GM06990 (cell line): ENCODE data around the gene GUK1.
A peak's percentile ranks its signal among the peaks of the same experiment; 100 is the strongest.

Experiments used
- DNase-seq: peaks from one replicate; pipeline ENCODE4 v3.0.0-alpha.2; 2011; ENCODE audit not compliant: insufficient read length; ENCODE audit errors: extremely low read depth
- H3K27me3 ChIP-seq: replicated peaks from 2 replicates; pipeline ENCODE4 v1.6.0; 2011; ENCODE audit warnings: low read length; ENCODE audit not compliant: control insufficient read depth, insufficient read depth
- H3K36me3 ChIP-seq: 2 replicates; pipeline ENCODE4 v1.5.1; 2011; ENCODE audit warnings: low read length; ENCODE audit not compliant: control insufficient read depth, insufficient read depth
- H3K4me3 ChIP-seq: replicated peaks from 2 replicates; pipeline ENCODE4 v1.5.1; 2011; ENCODE audit warnings: low read depth, mild to moderate bottlenecking, control low read depth, low read length
- TF ChIP-seq, protein P1 (sequence below): IDR thresholded peaks from 2 replicates; pipeline ENCODE4 v1.5.1; 2011; ENCODE audit warnings: low read length, control low read depth, mild to moderate bottlenecking, inconsistent platforms; ENCODE audit not compliant: insufficient read depth, poor library complexity, severe bottlenecking

The GUK1 gene

DNA sequence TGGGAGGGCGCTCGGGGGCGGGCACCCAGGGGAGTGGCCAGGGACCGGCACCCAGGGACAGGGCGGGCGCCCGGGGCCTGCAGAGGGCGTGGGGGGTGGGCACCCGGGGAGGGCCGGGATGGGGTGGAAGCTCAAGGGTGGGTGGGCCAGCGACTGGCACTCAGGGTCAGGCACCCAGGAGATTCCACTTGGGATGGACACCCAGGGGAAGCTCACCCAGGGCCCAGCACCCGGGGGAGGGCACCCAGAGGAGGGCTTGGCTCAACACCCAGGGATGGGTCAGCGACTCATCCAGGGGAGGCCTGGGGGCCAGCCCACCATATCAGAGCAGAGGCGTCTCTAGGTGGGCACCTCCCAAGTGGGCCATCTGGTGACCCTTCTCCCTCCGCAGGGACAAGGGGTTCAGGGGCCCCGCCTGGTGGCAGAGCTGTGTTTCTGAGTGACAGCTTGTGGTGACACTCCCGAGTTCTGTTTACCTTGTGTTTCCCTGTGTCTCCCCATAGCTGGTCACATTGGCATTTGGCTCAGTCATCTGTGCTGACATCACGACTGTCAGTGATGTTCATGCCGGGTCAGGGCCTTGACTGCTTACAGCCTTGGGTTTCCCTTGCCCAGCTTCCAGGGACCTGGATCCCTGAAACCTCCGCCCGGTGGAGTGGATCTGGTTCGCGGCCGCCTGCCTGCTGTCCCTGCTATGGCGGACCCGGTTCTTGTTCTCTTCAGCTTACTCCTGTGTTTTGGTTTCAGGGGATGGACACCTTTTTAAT, 26.3 kb downstream of the GUK1 start:
- TF ChIP-seq, protein P1, sequence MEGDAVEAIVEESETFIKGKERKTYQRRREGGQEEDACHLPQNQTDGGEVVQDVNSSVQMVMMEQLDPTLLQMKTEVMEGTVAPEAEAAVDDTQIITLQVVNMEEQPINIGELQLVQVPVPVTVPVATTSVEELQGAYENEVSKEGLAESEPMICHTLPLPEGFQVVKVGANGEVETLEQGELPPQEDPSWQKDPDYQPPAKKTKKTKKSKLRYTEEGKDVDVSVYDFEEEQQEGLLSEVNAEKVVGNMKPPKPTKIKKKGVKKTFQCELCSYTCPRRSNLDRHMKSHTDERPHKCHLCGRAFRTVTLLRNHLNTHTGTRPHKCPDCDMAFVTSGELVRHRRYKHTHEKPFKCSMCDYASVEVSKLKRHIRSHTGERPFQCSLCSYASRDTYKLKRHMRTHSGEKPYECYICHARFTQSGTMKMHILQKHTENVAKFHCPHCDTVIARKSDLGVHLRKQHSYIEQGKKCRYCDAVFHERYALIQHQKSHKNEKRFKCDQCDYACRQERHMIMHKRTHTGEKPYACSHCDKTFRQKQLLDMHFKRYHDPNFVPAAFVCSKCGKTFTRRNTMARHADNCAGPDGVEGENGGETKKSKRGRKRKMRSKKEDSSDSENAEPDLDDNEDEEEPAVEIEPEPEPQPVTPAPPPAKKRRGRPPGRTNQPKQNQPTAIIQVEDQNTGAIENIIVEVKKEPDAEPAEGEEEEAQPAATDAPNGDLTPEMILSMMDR: peak; percentile 56
- peak overlapping the region; percentile 87 for H3K4me3 ChIP-seq
- no peak for DNase-seq
- H3K27me3 ChIP-seq: no peaks in the 10 kb centered on the region
- no peaks in the 10 kb centered on the region; the same call in none of the 2 replicates for H3K36me3 ChIP-seq

DNA sequence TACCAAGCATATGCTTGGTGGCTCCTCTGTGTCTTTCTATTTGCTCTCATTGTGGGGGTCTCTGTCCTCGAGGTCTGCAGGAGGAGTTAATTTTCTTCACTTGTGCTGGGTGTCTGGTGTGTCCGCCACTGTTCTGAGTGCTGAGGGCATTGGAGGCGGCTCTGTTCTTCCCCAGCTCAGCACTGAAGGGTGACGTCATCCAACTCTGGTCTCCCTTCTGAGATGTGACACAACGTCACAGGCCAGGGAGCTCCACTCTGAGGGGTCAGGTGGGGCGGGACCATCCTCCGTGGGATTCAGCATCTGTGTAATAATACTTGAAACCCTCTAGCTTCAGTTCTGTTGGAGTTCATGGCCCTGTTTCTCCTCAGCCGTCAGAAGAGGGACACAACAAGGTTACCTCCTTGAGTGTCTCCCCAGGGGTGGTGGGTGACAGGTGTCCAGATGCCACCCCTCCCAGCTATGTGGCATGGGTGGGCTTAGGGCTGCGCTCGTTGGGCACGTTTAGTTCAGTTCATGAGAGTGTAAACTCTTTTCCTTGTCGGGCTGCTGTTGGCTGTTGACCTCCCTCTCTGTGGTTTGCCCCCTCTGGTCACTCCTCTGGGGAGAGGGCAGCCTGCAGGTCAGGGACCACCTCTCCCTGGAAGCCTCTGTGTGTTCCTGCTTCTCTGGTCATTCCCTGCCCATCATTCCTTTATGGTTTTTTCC, 28.6 kb downstream of the GUK1 start:
- no peak for DNase-seq
- no peaks in the 10 kb centered on the region for H3K27me3 ChIP-seq
- TF ChIP-seq, protein P1: no peak
- H3K4me3 ChIP-seq: no peak overlapping the region
- H3K36me3 ChIP-seq: no peaks in the 10 kb centered on the region; the same call in none of the 2 replicates

DNA sequence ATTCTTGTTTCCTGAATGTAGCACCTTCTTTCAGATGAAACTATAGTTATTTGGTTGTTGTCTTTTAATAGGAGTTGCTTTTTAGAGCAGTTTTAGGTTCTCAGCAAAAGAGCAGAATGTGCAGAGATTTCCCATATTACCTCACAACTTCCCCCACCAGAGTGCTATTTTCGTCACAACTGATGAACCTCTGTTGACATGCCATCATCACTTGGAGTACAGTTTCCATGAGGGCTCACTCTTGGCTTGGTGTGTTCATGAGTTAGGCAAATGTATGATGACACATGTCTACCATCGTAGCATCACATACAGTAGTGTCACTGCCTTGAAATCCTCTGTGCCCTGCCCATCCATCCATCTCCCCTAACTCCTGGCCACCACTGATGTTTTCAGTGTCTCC, 29.3 kb downstream of the GUK1 start:
- Histone ChIP-seq H3K27me3 (no peaks in the 10 kb centered on the region), H3K36me3 (no peaks in the 10 kb centered on the region; the same call in none of the 2 replicates), H3K4me3 (no peak overlapping the region)
- DNase-seq: no peak
- TF ChIP-seq, protein P1: no peak

DNA sequence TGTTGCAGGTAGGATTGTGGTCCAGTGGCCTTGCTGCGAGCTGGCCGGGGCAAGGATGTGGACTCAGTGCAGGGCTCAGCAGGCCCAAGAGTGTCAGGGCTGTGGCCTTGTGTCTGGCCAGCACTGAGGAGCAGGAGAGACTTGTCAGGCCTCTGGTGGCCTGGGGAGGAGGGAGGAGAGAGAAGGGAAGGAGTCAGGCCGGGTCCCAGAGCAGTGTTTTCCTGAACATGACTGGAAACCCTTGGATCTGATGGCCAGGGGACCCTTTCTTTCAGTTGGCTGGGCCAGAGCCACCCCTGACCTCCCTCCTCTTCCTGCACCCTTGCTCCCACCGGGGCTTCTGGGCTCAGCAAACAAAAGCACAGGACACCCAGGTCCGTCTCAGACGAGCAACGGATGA, 30.6 kb downstream of the GUK1 start:
- TF ChIP-seq, protein P1: no peak
- Histone ChIP-seq H3K27me3 (no peaks in the 10 kb centered on the region), H3K36me3 (no peaks in the 10 kb centered on the region; the same call in none of the 2 replicates), H3K4me3 (no peak overlapping the region)
- no peak for DNase-seq

DNA sequence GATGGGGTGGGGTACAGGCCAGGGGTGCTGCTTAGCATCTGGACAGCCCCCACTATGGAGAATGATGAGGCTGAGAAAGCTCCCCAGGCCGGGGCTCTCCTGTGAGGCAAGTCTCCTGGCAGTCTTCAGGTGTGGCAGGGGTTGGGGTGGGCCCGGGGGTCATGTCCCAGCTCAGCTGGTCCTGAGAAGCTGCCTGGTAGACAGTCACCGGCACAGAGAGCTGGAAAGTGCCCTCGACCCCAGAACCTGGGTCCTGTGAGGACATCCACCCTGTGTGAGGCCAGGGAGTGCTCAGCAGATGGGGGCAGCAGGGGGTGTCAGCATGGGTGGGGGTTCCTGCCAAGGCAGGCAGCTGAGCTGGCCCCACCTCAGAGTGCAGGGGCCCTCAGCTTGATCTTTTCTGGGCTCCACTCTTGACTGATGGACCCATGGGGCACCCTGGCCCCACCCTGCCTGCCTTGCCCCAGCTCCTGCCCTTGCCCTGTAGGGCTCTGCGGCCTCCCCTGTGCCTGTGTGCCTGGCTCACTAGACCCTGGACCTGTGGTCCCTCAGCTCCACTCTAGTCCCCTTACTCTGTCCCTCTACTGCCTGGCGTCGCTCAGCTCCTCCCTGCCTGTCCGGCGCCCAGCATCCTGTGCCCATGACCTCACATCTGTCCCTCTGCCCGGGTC, 31.3 kb downstream of the GUK1 start:
- TF ChIP-seq, protein P1: no peak
- H3K27me3 ChIP-seq: no peaks in the 10 kb centered on the region
- H3K4me3 ChIP-seq: no peak overlapping the region
- no peak for DNase-seq
- no peaks in the 10 kb centered on the region; the same call in none of the 2 replicates for H3K36me3 ChIP-seq
